ENCODE data around the gene ZBTB39.
"Not testable (repeated sequence)": the region's sequence is repeated elsewhere in the genome, so short reads cannot be mapped to it uniquely, and the experiment has no call there.

Gene ZBTB39

GRCh38 chr12:56998981-56999380 is 7.4 kb downstream of the ZBTB39 start:
- DNase-seq: no peak

- no peak for DNase-seq
These were observed 8.0 kb downstream of the ZBTB39 start for GRCh38 chr12:56998316-56998715.

GRCh38 chr12:56996793-56997545 is 9.4 kb downstream of the ZBTB39 start:
- no peak for DNase-seq

- no peak for DNase-seq
These were observed 10.3 kb downstream of the ZBTB39 start for GRCh38 chr12:56995930-56996496.

GRCh38 chr12:56995201-56995929 is 11.0 kb downstream of the ZBTB39 start:
- DNase-seq: no peak

GRCh38 chr12:56994231-56994746 is 12.1 kb downstream of the ZBTB39 start:
- DNase-seq: no peak

GRCh38 chr12:56993346-56993745 is 13.0 kb downstream of the ZBTB39 start:
- no peak for DNase-seq

GRCh38 chr12:56991319-56992246 is 14.8 kb downstream of the ZBTB39 start:
- no peak for DNase-seq

GRCh38 chr12:56990648-56991318 is 15.6 kb downstream of the ZBTB39 start:
- no peak for DNase-seq

GRCh38 chr12:56989861-56990610 is 16.3 kb downstream of the ZBTB39 start:
- DNase-seq: no peak

- DNase-seq: no peak
These were observed 18.1 kb downstream of the ZBTB39 start for GRCh38 chr12:56988207-56988739.

GRCh38 chr12:56987551-56988053 is 18.7 kb downstream of the ZBTB39 start:
- peak; percentile 22 for DNase-seq

- DNase-seq: no peak
These were observed 19.3 kb downstream of the ZBTB39 start for GRCh38 chr12:56987011-56987410.

GRCh38 chr12:56985714-56986113 is 20.6 kb downstream of the ZBTB39 start:
- DNase-seq: not testable (repeated sequence)

- DNase-seq: no peak
These were observed 23.0 kb downstream of the ZBTB39 start for GRCh38 chr12:56983386-56983785.

- DNase-seq: not testable (repeated sequence)
These were observed 23.6 kb downstream of the ZBTB39 start for GRCh38 chr12:56982578-56983236.

- no peak for DNase-seq
These were observed 25.3 kb downstream of the ZBTB39 start for GRCh38 chr12:56980941-56981530.

- no peak for DNase-seq
These were observed 26.1 kb downstream of the ZBTB39 start for GRCh38 chr12:56980268-56980667.

GRCh38 chr12:56979628-56980027 is 26.7 kb downstream of the ZBTB39 start:
- DNase-seq: no peak

All from NK-92 treated with Interleukin-12 subunit alpha and Interleukin-12 subunit beta, amount 100 ng/mL, for 24 hours (cell line).